ENCODE data around the gene KLHL42. TPM values are rescaled to one million over a fixed set of nuclear protein-coding genes. Genes with fewer than 3 reads are reported as not detected.

KLHL42 gene
- total RNA-seq, 1 donor from 2014 or later: 13.3 TPM

DNA sequence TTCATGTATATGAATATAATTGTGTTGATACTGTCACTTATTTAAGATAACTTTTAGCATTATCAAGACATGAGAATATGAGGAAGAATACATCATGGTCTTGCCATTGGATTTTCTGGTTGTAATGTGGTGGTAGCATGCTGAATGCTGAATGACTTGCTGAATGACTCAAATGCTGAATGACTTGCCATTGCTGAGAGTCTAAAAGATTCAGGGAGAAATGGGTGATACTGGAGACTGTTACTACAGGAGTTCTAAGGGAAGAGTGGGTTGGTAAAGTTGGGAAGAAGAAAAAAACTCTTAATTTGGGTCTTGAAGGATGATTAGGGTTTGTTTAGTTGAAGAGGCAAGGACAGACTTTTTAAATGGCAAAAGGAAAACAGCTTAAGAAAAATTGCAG, 72.1 kb downstream of the KLHL42 start:
- DNase-seq (ENCODE audit: low read depth in 2 of 2): no peak

Other genes with a start within 250 kb of the KLHL42 start
- gene REP15, start 83.8 kb upstream of the KLHL42 start, total RNA-seq: 3.5 and 13.5 TPM in 2 replicates
- gene MRPS35, start 69.4 kb upstream of the KLHL42 start, total RNA-seq: 29.2 and 30.3 TPM in 2 replicates
- gene MANSC4, start within 50 bp of the KLHL42 start, total RNA-seq: not detected in 2 replicates
- under 0.01 and 0.22 TPM in 2 replicates for gene PTHLH, start 192.5 kb downstream of the KLHL42 start, total RNA-seq